Stimulated activated CD8-positive, alpha-beta memory T cell treated with anti-CD3 and anti-CD28 coated beads, Interleukin-7, amount 100 ng/mL, for 4 hours (primary cell): ENCODE measurements around the gene HUS1B.

ENCODE experiments used
- DNase-seq, 2 donors: peaks; one replicate each; pipeline ENCODE4 v3.0.0-alpha.2; 2020; ENCODE audit warnings: low read depth in 2 of 2

The HUS1B gene

GRCh38 chr6:622462-622861 is 34.4 kb downstream of the HUS1B start:
- DNase-seq = no peak

DNA sequence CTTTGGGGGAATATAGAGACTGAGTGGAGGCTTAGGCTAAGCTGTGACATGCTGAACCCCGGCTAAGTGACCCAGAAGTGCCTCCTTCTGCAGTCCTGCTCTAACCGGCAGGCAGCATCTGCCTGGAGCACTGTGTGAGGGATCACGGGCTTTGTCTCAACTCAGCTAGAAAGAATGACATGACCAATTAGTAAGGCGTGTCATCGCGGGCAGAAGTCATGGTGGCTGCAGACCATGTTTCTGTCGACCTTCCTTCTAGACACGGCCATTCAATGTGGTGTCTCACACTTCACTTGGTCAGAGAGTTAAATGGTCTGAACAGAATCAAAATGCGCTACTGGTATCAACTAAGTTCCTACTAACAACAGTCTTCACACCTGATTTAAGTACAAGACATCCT is 35.0 kb downstream of the HUS1B start:
- DNase-seq = no peak

- no peak for DNase-seq
Measured at GRCh38 chr6:620950-621349, 36.0 kb downstream of the HUS1B start.

DNA sequence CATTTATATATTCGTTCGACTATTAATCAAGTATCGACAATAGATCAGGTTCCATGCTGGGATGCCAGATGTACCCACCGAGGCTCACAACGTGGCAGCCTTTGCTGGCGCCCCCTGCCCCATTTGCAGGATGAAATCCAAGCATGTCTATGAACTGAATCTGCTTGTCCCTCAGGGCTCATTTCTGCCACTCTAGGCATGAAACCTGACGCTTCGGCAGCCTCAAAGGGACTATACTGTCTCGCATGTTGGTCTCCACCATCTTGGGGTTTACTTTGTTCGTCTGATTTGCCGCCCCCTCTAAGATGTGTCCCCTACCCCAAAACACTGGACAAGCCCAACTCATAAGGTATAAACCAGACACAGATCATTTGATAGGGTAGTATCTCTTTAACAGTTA is 36.7 kb downstream of the HUS1B start:
- no peak for DNase-seq

- DNase-seq = no peak
Measured at GRCh38 chr6:617456-618100, 39.3 kb downstream of the HUS1B start.

DNA sequence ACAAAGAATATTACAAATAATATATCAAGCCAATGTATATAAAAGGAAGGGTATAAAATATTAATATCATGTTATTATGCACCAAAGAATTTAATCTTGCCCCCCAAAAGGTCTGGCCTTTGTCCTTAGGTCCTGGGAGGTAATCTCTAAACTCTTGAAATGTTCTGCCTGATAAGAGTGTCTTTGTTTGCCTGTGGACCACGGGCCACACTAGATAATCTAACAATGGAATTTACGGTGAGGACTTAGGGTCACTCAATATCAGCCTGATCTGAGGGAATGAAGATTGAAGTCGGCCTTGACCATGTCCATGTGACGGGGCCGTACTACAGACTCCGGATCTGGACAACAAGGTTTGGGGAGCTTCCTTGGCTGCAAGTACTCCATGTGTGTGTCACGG is 42.9 kb downstream of the HUS1B start:
- DNase-seq = no peak

- DNase-seq = no peak
Measured at GRCh38 chr6:611928-612327, 45.0 kb downstream of the HUS1B start.

DNA sequence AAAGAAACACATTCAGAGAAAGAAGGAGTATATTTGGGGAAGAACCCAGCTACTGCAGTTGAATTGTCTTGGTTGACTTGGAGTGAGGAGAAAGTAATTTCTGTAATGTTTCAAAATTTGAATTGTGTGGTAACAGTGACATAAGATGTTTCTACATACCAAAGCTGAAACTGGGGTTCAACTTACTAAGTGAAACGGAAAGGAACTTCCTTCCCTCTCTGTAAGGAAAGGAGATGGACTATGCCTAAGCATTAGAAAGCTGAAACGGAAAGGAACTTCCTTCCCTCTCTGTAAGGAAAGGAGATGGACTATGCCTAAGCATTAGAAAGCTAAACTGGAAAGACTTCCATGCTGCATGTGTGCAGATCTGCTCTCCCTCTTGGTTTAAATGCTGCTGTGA is 46.0 kb downstream of the HUS1B start:
- no peak for DNase-seq

DNA sequence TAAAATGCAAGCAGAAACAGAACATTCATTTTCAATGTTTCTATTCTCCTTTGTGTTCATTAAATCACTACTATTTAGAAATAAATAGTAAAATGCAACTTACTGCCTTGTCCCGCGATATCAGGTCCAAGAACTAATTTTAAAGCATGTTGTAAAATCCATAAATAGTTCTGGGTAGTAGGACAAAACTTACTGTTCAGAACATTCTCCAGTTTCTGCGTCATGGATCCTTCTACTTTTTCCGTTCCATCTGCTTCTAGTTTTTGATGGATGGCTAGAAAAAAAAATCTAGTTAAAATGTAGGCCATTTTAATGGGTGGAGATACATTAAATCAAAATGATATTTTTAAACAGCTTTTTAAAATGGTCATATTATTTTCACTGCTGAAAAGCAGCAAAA is 47.0 kb downstream of the HUS1B start:
- no peak for DNase-seq

GRCh38 chr6:606829-607379 is 50.0 kb downstream of the HUS1B start:
- no peak for DNase-seq
